ENCODE results near the gene CDH4.

The CDH4 gene

DNA sequence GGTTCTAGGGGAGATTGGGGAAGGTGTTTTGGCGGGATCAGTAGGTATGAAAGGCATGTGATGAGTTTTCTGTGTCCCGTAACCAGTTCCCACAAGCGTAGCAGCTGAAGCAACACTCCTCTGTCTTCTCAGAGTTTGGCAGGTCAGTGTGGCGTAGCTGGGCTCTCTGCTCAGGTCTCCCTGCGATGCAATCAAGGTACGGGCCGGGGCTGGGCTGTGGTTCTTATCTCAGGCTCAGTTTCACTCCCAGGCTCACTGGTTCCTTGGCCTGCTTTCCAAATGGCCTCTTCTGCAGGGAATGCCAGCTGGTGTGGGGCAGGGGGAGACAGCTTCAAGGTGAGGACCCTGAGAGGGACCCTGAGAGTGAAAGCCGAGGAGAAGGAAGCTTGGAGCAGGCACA, 280.7 kb downstream of the CDH4 start:
- Mint-ChIP-seq H3K36me3 (ENCODE audit: low read depth) (no peaks in the 10 kb centered on the region), H3K4me1 (ENCODE audit: low read depth) (no peaks in the 10 kb centered on the region), H3K27me3 (ENCODE audit: low read depth) (no peaks in the 10 kb centered on the region), H3K27ac (no peak overlapping the region), H3K9me3 (no peaks in the 10 kb centered on the region), H3K4me3 (no peak overlapping the region)
- no peak for DNase-seq (ENCODE audit: low spot score)

DNA sequence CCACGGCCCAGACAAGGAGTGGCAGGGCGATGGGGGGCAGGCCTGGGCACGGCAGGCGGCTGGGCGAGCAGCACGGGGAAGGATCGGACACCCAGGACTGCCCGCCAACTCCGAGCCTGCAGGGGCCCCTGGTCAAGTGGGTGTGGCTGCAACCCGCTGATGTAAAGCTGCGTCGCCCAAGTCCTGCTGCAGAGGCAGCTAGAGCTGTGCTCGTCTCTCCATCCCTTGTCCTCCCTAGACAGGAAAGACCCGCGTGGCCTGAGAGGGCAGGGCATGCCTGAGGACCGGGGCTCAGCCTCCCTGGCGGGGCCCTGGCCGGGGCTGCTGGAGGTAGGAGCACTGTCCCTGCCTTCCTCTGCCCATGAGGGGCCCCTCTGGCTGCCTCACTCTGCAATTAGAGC, 281.2 kb downstream of the CDH4 start:
- H3K36me3 Mint-ChIP-seq (ENCODE audit: low read depth): no peaks in the 10 kb centered on the region
- H3K27ac Mint-ChIP-seq: no peak overlapping the region
- H3K27me3 Mint-ChIP-seq (ENCODE audit: low read depth): no peaks in the 10 kb centered on the region

DNA sequence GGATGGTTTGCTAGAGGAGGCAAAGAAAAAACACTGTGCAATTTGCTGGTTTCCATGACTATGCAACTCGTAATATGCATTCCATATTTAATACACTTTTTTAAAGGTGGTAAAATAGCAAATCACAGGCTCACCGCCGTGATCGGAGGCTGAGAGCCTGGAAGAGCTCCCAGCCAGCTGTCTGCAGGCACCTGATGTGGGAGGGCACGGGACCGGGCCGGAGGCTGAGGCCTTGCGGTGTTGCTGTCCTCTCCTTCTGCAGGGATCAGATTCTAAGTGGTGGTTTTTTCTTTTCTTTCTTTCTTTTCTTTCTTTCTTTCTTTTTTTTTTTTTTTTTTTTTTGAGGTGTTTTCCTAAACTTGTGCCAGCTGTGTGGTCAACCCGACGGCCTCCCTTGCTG, 282.3 kb downstream of the CDH4 start:
- no peaks in the 10 kb centered on the region for H3K4me1 Mint-ChIP-seq (ENCODE audit: low read depth)
- H3K27me3 Mint-ChIP-seq (ENCODE audit: low read depth): no peaks in the 10 kb centered on the region
- no peaks in the 10 kb centered on the region for H3K9me3 Mint-ChIP-seq
- DNase-seq (ENCODE audit: low spot score): no peak
- no peak overlapping the region for H3K4me3 Mint-ChIP-seq
- no peaks in the 10 kb centered on the region for H3K36me3 Mint-ChIP-seq (ENCODE audit: low read depth)
- H3K27ac Mint-ChIP-seq: no peak overlapping the region

More for the DNA sequence above, 281.2 kb downstream of the CDH4 start:
- no peak for DNase-seq (ENCODE audit: low spot score)
- H3K4me3 Mint-ChIP-seq: no peak overlapping the region
- no peaks in the 10 kb centered on the region for H3K4me1 Mint-ChIP-seq (ENCODE audit: low read depth)
- no peaks in the 10 kb centered on the region for H3K9me3 Mint-ChIP-seq

DNA sequence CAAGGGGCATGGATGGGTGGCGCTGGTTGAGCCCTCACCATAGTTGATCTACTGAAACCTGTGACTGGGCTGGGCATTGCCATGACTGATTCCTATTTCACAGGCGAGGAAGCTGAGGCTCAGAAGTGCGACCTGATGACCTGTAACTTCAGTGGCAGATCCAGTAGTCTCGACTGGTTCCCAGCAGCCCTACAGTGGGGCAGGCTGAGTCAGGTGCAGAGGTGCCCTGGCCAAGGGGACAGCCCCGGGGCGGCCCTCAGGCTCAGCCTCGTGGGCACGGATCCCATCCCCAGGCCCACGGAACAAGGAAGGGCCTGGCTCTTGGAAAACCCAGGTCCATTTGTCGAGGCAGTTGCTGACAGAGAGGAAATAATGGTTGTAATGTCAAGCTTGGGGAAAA, 283.0 kb downstream of the CDH4 start:
- no peaks in the 10 kb centered on the region for H3K27me3 Mint-ChIP-seq (ENCODE audit: low read depth)
- no peak overlapping the region for H3K27ac Mint-ChIP-seq
- no peak for DNase-seq (ENCODE audit: low spot score)
- no peak overlapping the region for H3K4me3 Mint-ChIP-seq
- no peaks in the 10 kb centered on the region for H3K9me3 Mint-ChIP-seq
- H3K36me3 Mint-ChIP-seq (ENCODE audit: low read depth): no peaks in the 10 kb centered on the region
- no peaks in the 10 kb centered on the region for H3K4me1 Mint-ChIP-seq (ENCODE audit: low read depth)

DNA sequence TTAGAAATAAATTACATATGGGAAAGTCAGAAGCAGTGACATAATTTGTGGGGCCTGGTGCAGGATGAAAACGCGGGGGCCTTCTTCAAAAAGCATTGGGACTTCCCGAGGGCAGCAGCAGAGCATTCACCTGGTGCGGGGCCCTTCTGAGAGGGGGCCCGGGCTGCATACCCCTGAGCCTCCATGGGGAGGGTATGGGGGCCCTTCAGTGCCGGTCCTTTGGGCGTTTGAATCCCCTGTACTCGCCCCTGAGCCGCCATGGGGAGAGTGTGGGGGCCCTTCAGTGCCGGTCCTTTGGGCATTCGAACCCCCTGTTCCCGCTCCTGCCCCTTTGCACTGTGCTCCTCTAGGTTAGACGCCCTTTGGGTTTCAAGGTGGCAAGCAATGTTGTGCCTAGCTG, 283.5 kb downstream of the CDH4 start:
- Mint-ChIP-seq H3K4me3 (no peak overlapping the region), H3K9me3 (no peaks in the 10 kb centered on the region), H3K27me3 (ENCODE audit: low read depth) (no peaks in the 10 kb centered on the region), H3K4me1 (ENCODE audit: low read depth) (no peaks in the 10 kb centered on the region), H3K27ac (no peak overlapping the region), H3K36me3 (ENCODE audit: low read depth) (no peaks in the 10 kb centered on the region)
- no peak for DNase-seq (ENCODE audit: low spot score)

DNA sequence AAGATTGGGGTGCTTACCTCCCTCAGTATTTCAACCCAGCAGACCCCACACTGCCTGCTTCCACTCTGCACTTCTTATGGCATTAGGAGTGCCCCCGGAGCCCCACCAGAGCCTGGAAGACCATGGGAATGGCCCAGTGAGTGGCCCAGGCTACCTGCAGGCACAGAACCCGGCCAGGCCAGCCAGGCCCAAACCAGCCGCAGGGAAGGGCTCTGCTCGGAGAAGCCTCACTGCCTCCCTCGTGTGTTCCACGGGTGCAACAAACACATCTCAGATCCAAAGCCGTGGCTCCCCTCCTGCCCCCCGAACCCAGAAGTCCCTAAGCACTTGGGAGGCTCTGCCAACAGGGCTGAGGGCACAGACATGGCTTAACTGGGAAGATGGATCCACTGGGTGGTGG, 283.9 kb downstream of the CDH4 start:
- H3K27me3 Mint-ChIP-seq (ENCODE audit: low read depth): no peaks in the 10 kb centered on the region
- H3K27ac Mint-ChIP-seq: no peak overlapping the region
- H3K4me1 Mint-ChIP-seq (ENCODE audit: low read depth): no peaks in the 10 kb centered on the region
- H3K36me3 Mint-ChIP-seq (ENCODE audit: low read depth): no peaks in the 10 kb centered on the region
- DNase-seq (ENCODE audit: low spot score): no peak
- no peaks in the 10 kb centered on the region for H3K9me3 Mint-ChIP-seq
- H3K4me3 Mint-ChIP-seq: no peak overlapping the region

DNA sequence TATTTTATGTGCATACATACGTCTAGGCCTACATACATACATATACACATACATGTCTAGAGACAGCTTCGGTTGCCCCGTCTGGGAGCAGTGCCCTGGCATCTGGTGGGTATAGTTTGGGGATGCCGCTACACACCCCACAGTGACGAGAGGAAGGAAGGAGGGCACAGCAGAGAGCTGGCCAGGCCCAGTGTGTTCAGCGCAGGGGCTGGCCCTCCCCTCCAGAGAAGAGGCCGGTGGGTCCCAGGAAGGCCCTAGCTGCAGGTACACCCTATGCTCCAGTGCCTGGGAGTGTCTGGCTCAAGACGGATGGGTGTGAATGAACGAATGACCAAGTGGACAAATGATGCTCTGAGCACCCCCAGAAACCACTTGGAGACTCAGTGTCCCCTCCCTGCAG, 284.6 kb downstream of the CDH4 start:
- Mint-ChIP-seq H3K36me3 (ENCODE audit: low read depth) (no peaks in the 10 kb centered on the region), H3K9me3 (no peaks in the 10 kb centered on the region), H3K27me3 (ENCODE audit: low read depth) (no peaks in the 10 kb centered on the region), H3K4me3 (no peak overlapping the region), H3K27ac (no peak overlapping the region), H3K4me1 (ENCODE audit: low read depth) (no peaks in the 10 kb centered on the region)
- no peak for DNase-seq (ENCODE audit: low spot score)

DNA sequence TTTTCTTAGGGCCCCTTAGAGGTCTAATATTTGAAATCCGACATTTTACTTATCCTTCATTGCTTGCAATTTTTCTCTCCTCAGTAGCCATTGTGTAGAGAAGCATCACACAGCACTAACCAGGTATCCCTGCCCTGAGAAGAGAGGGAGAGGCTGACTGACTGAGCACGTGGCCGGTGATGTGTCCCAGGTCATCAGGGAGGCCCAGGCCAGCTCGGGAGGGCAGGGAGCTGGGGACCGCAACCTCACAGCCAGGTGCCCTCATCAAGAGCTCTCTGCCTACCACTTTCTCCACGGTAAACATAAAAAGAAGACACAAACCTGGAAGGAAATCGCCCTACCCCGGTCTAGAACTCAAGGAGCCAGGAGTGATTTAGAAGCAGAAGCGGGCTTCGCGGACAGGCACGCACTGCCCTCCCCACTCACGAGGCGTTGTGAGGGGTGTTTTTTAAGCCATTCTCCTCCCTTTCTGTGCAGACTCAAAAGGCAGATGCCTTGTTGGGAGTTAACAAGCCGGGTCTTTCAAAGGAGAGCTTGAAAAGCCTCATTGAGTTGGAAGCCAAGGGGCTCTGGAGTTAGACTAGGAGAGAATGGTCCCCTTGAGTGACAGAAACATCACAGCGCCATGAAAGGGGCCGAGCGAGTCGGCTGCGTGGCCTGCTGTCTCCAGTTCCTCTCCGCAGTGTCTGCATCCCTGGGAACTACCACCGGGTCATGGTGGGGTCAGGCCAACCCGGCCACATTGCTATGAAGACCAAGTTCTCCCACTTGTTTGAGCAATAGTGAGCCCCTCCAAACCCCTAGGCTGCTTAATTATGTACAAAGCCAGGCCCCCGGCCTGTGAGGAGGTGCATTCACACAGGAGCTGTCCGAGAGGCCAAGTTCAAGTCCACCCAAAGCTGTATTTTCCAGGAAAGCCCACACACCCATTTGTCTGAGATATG, 285.4 kb downstream of the CDH4 start:
- DNase-seq (ENCODE audit: low spot score): no peak
- Mint-ChIP-seq H3K27me3 (ENCODE audit: low read depth) (no peaks in the 10 kb centered on the region), H3K9me3 (no peaks in the 10 kb centered on the region), H3K4me3 (no peak overlapping the region), H3K4me1 (ENCODE audit: low read depth) (no peaks in the 10 kb centered on the region), H3K36me3 (ENCODE audit: low read depth) (no peaks in the 10 kb centered on the region), H3K27ac (no peak overlapping the region)

DNA sequence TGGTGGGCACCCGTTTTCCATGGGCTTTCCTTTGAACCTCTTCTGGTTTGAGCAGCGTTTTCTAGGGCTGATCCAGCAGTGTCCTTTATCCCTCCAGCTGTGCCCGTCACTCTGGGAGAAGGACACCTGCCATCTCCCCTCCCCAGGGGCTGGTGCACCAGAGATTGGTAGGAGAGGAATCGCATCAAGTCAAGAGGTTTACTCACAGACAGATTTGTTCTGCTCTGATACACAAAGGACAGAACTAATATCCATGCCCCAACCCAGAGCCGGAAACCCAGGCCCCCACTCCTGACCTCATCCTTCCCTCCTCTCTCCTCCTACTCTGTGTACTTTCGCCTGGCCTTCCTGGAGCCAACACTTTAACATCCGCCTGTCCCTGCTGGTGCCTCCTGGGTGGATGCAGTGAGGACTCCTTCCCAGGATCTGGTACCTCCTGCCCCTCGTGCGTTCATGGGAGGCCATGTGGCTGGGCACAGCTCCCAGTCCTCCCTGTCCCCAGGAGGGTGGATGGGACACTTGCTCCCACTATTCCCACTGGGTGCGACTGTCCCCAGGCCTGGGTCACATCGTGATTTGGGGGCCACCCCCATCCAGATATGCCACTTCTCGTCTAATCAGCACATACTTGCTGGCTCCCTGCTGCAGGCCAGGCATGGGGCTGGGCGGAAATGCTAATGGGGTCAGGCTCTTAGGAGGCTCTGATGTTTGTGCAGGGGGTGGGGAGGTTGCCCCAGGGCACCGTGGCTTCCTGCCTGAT, 286.3 kb downstream of the CDH4 start:
- Mint-ChIP-seq H3K36me3 (ENCODE audit: low read depth) (no peaks in the 10 kb centered on the region), H3K4me1 (ENCODE audit: low read depth) (no peaks in the 10 kb centered on the region), H3K4me3 (no peak overlapping the region), H3K27ac (no peak overlapping the region), H3K9me3 (no peaks in the 10 kb centered on the region), H3K27me3 (ENCODE audit: low read depth) (no peaks in the 10 kb centered on the region)
- DNase-seq (ENCODE audit: low spot score): no peak

DNA sequence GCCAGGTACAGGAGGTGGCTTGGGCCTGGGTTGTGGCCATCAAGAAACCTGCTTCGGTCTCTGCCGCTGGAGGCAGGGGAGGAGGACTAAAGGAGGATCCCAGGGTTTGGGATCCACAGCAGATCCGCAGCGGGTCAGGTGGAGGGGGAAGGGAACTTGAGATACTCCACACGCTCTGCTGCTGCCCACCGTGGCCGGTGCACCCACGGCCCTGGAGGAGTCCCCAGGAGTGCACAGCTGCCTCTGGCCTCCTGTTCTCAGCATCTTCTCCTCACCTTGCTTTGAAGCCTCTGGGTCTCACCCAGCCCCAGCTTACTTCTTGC, 286.8 kb downstream of the CDH4 start:
- Mint-ChIP-seq H3K36me3 (ENCODE audit: low read depth) (no peaks in the 10 kb centered on the region), H3K4me3 (no peak overlapping the region), H3K4me1 (ENCODE audit: low read depth) (no peaks in the 10 kb centered on the region), H3K27me3 (ENCODE audit: low read depth) (no peaks in the 10 kb centered on the region), H3K9me3 (no peaks in the 10 kb centered on the region), H3K27ac (no peak overlapping the region)
- no peak for DNase-seq (ENCODE audit: low spot score)

DNA sequence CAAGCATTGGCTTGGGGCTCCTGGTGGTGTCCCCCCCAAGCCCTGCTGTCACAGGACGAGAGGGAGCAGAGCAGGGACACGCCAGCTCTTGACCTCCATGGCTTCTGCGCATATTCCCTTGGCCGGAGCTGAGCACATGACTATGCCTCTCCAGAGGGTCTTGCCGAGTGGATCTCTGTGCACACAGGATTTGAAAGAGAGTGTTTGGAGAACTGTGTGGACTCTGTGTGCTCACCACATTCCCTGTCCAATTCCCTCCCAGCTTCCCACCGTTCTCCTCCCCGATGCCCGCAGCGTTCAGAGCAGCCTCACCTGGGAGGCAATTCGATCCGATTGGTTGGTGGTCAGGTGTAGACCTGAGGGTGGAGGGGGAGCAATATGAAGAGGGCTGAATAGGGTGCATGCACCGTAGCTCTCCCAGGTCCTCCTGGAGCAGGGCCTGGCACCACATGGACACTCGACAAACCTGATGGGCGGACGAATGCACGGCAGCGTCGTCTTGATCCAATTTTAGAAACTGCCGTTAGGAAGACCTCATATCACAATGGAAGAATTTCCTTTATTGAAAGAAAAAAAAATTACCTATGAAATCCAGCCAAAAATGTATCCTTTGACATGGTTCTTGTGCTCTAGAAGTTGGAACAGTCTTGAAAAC, 287.8 kb downstream of the CDH4 start:
- DNase-seq (ENCODE audit: low spot score): no peak
- Mint-ChIP-seq H3K9me3 (no peaks in the 10 kb centered on the region), H3K36me3 (ENCODE audit: low read depth) (no peaks in the 10 kb centered on the region), H3K4me1 (ENCODE audit: low read depth) (no peaks in the 10 kb centered on the region), H3K27ac (no peak overlapping the region), H3K4me3 (no peak overlapping the region), H3K27me3 (ENCODE audit: low read depth) (no peaks in the 10 kb centered on the region)

DNA sequence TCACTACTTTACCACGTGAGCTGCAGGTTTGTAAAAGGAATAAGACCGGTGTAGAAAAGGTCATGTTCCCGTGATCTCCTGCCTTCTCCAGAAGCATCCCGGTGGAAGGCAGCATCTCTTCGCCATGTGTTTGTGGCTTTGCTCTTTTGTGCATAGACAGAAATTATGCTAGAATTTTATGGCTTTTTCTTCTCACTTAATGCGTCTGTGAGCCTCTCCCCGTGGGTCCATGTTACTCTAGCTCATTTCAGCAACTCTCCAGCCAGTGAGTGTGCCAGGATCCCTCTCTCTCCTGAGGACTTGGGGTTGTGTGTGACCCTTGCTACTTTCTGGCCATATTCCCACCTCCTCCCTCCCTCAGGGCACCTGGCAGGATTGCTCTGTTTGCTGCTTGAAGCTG, 289.5 kb downstream of the CDH4 start:
- H3K4me3 Mint-ChIP-seq: no peak overlapping the region

DNA sequence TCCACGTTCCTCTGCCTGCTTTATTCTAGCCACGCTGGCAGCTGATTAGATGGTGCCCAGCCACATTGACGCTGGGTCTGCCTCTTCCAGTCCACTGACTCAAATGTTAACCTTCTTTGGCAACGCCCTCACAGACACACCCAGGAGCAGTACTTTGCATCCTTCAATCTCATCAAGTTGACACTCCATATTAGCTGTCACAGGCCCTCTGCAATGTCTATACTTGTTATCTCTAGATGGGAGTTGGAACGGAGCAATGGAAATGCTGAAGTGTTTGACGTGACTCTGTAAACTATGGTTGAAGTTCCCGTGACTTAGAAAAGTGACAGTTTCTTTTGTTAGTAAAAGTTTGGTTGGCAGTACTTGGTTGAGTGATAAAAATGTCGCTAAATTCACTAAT, 291.0 kb downstream of the CDH4 start:
- no peak for DNase-seq (ENCODE audit: low spot score)
- H3K4me3 Mint-ChIP-seq: no peak overlapping the region
- no peaks in the 10 kb centered on the region for H3K36me3 Mint-ChIP-seq (ENCODE audit: low read depth)
- no peaks in the 10 kb centered on the region for H3K9me3 Mint-ChIP-seq
- no peak overlapping the region for H3K27ac Mint-ChIP-seq
- no peaks in the 10 kb centered on the region for H3K27me3 Mint-ChIP-seq (ENCODE audit: low read depth)
- no peaks in the 10 kb centered on the region for H3K4me1 Mint-ChIP-seq (ENCODE audit: low read depth)

More for the DNA sequence above, 289.5 kb downstream of the CDH4 start:
- Mint-ChIP-seq H3K4me1 (ENCODE audit: low read depth) (no peaks in the 10 kb centered on the region), H3K27me3 (ENCODE audit: low read depth) (no peaks in the 10 kb centered on the region), H3K9me3 (no peaks in the 10 kb centered on the region), H3K27ac (no peak overlapping the region), H3K36me3 (ENCODE audit: low read depth) (no peaks in the 10 kb centered on the region)
- no peak for DNase-seq (ENCODE audit: low spot score)
